ENCODE measurements around the gene MIGA2. TPM values are rescaled to one million over a fixed set of nuclear protein-coding genes. Genes with fewer than 3 reads are reported as not detected.
A peak's percentile ranks its signal among the peaks of the same experiment; 100 is the strongest.

The MIGA2 gene
- total RNA-seq, 1 donor from 2014 or later = 23.8 TPM

GRCh38 chr9:129108083-129108804 lies 71.8 kb downstream of the MIGA2 start:
- Histone ChIP-seq H3K9ac (ENCODE audit: low read length) (no peak overlapping the region), H3K4me1 (ENCODE audit: insufficient read depth, low read length) (peaks cover 15% of the 10 kb centered on the region), H3K9me3 (ENCODE audit: insufficient read depth, low read depth, low read length) (no peaks in the 10 kb centered on the region), H3K27ac (ENCODE audit: low read depth, low read length) (no peak overlapping the region), H3K79me2 (ENCODE audit: insufficient read depth, low read length) (peaks cover 26% of the 10 kb centered on the region), H3K4me2 (ENCODE audit: low read length) (no peak overlapping the region), H4K20me1 (ENCODE audit: insufficient read depth, low read length) (peaks cover 19% of the 10 kb centered on the region), H3K4me3 (ENCODE audit: insufficient read depth, low read depth, low read length) (no peak overlapping the region), H3K36me3 (ENCODE audit: insufficient read depth, low read length) (peaks cover 3% of the 10 kb centered on the region), H2AFZ (ENCODE audit: low read depth, low read length) (no peak overlapping the region), H3K27me3 (ENCODE audit: insufficient read depth, low read length) (no peaks in the 10 kb centered on the region)
- no peak for DNase-seq (ENCODE audit: low read depth)
- H3K4me1 Mint-ChIP-seq (ENCODE audit: low read depth, unreplicated experiment) = peaks cover 2% of the 10 kb centered on the region
- H3K27ac Mint-ChIP-seq (ENCODE audit: unreplicated experiment) = peak overlapping the region; percentile 34
- TF ChIP-seq CTCF (IDR thresholded peaks at IDR 0.05; ENCODE audit: insufficient read depth, low read depth, low read length) = no peak
- no peak for TF ChIP-seq EZH2 (IDR thresholded peaks at IDR 0.05; ENCODE audit: insufficient read depth, low read length)
- H3K27me3 Mint-ChIP-seq (ENCODE audit: low read depth, unreplicated experiment) = peaks cover 3% of the 10 kb centered on the region
- H3K9me3 Mint-ChIP-seq (ENCODE audit: unreplicated experiment) = no peaks in the 10 kb centered on the region
- no peak for FAIRE-seq
- peak overlapping the region; percentile 60 for H3K4me3 Mint-ChIP-seq (ENCODE audit: unreplicated experiment)
- H3K36me3 Mint-ChIP-seq (ENCODE audit: low read depth, unreplicated experiment) = peaks cover 10% of the 10 kb centered on the region

DNA sequence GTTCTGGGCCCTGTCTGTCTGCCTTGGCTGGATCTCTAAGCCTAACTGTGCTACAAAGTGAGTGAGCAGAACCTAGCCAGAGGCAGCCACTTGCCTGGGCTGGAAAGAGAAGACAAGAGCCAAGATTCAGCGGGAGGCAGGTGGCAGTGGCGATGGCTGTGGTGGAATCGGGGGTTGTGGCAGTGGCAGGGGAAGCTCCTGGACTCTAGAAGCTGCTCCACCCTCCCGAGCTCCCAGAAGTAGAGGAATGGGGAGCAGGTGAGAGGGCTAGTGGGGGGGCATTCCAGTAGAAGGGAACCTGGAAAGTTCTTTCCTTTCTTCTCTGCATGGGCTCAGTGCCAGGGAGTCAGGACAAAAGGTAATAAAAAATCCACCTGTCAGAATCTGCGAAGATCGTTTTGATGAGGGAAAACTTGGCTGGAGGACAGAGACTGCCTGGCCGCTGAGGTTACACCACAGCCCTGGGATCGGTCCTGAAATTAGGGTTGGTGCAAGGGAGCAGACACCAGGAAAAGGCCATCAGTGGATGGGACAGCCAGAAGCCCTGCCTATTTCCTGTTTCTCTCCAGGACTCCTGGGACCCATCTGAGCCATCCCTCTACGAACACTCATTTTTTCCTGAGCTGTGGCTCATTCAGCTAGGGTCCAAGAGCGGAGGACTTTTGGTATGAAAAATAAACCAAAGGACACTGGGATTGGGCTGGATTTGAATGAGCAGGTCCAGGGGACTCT lies 72.5 kb downstream of the MIGA2 start:
- Histone ChIP-seq H3K79me2 (ENCODE audit: insufficient read depth, low read length) (peaks cover 33% of the 10 kb centered on the region), H3K27ac (ENCODE audit: low read depth, low read length) (no peak overlapping the region), H3K4me2 (ENCODE audit: low read length) (peak overlapping the region; percentile 100), H3K4me1 (ENCODE audit: insufficient read depth, low read length) (peaks cover 15% of the 10 kb centered on the region), H3K4me3 (ENCODE audit: insufficient read depth, low read depth, low read length) (no peak overlapping the region), H4K20me1 (ENCODE audit: insufficient read depth, low read length) (peaks cover 26% of the 10 kb centered on the region), H3K9me3 (ENCODE audit: insufficient read depth, low read depth, low read length) (no peaks in the 10 kb centered on the region), H3K9ac (ENCODE audit: low read length) (peak overlapping the region; percentile 85), H3K27me3 (ENCODE audit: insufficient read depth, low read length) (no peaks in the 10 kb centered on the region), H2AFZ (ENCODE audit: low read depth, low read length) (no peak overlapping the region), H3K36me3 (ENCODE audit: insufficient read depth, low read length) (peaks cover 3% of the 10 kb centered on the region)
- peaks cover 7% of the 10 kb centered on the region for H3K36me3 Mint-ChIP-seq (ENCODE audit: low read depth, unreplicated experiment)
- no peak overlapping the region for H3K27ac Mint-ChIP-seq (ENCODE audit: unreplicated experiment)
- FAIRE-seq (no peak), DNase-seq (ENCODE audit: low read depth) (no peak)
- peaks cover 2% of the 10 kb centered on the region for H3K4me1 Mint-ChIP-seq (ENCODE audit: low read depth, unreplicated experiment)
- no peaks in the 10 kb centered on the region for H3K9me3 Mint-ChIP-seq (ENCODE audit: unreplicated experiment)
- H3K4me3 Mint-ChIP-seq (ENCODE audit: unreplicated experiment) = peak overlapping the region; percentile 83
- H3K27me3 Mint-ChIP-seq (ENCODE audit: low read depth, unreplicated experiment) = peaks cover 3% of the 10 kb centered on the region
- TF ChIP-seq CTCF (IDR thresholded peaks at IDR 0.05; ENCODE audit: insufficient read depth, low read depth, low read length) (no peak), EZH2 (IDR thresholded peaks at IDR 0.05; ENCODE audit: insufficient read depth, low read length) (no peak)

Measured in astrocyte (in vitro differentiated cells and primary cell).